GM12878 (cell line): ENCODE data around the gene NAV3. TPM values are rescaled to one million over a fixed set of nuclear protein-coding genes. Genes with fewer than 3 reads are reported as not detected.
"Not testable (repeated sequence)": the region's sequence is repeated elsewhere in the genome, so short reads cannot be mapped to it uniquely, and the experiment has no call there.

ENCODE experiments used
- ATAC-seq: fragments of 200-7000 bp; cut with Tn5 transposase; 3 replicates; pipeline ENCODE4 v1.9.1; 2020; ENCODE audit warnings: mild to moderate bottlenecking, moderate library complexity
- BruUV-seq: library from RNA; stranded (reverse); fragments of 400-500 nt; replicated peaks from 2 replicates; lab custom pipeline; 2021; lab: Mats Ljungman, UMichigan
- CTCF ChIA-PET: fragments of 300-600 bp; sonication (Branson Sonifier 250); formaldehyde crosslinking; extraction: SDS; loops from one replicate; lab custom pipeline; 2021; ENCODE audit warnings: inconsistent platforms; lab: Yijun Ruan, JAX
- POLR2A ChIA-PET: fragments of 350-600 bp; formaldehyde crosslinking; extraction: SDS; loops from one replicate; lab custom pipeline; 2021; ENCODE audit warnings: inconsistent platforms; lab: Charles Lee
- RAD21 ChIA-PET: fragments of 300-600 bp; sonication (Branson Sonifier 250); formaldehyde crosslinking; loops from one replicate; lab custom pipeline; 2023; ENCODE audit warnings: antibody characterized with exemption; ENCODE audit not compliant: unreplicated experiment; lab: Charles Lee
- SMC1A ChIA-PET: fragments of 300-600 bp; sonication (Branson Sonifier 250); formaldehyde crosslinking; loops from one replicate; lab custom pipeline; 2023; ENCODE audit not compliant: unreplicated experiment, uncharacterized antibody; lab: Charles Lee
- DNase-seq: peaks from one replicate; pipeline ENCODE4 v3.0.0-alpha.2; 2011; ENCODE audit warnings: low read depth, low spot score
- FAIRE-seq: peaks from 3 replicates; lab custom pipeline; 2011; peaks lifted over from hg19 to GRCh38; lab: Jason Lieb, UNC
- H2AFZ ChIP-seq: 2 replicates; pipeline ENCODE4 v1.6.0; 2011; ENCODE audit warnings: low read depth, low read length, control low read depth; ENCODE audit not compliant: control insufficient read depth
- H3K27ac ChIP-seq: 2 replicates; pipeline ENCODE4 v1.5.1; 2011; ENCODE audit warnings: control low read depth; ENCODE audit not compliant: control insufficient read depth, insufficient read depth
- H3K27me3 ChIP-seq, 2 experiments: replicated peaks in 1 of 2; 2 replicates each; pipeline versions ENCODE4 v1.6.0 to v1.6.1; 2011; ENCODE audit warnings: low read length in 1 of 2; ENCODE audit not compliant: control insufficient read depth in 2 of 2, insufficient read depth in 2 of 2
- H3K36me3 ChIP-seq, 2 experiments: 2 replicates each; pipeline ENCODE4 v1.5.1; 2011; ENCODE audit warnings: low read length in 1 of 2; ENCODE audit not compliant: control insufficient read depth in 2 of 2, insufficient read depth in 2 of 2
- H3K4me1 ChIP-seq: 2 replicates; pipeline ENCODE4 v1.6.1; 2011; ENCODE audit warnings: mild to moderate bottlenecking, low read length, moderate library complexity, mixed read lengths; ENCODE audit not compliant: control insufficient read depth, insufficient read depth
- H3K4me2 ChIP-seq: 2 replicates; pipeline ENCODE4 v1.6.0; 2011; ENCODE audit warnings: control low read depth; ENCODE audit not compliant: control insufficient read depth, insufficient read depth
- H3K4me3 ChIP-seq: fragments of 200-600 bp; sonication (generic); 2 replicates; pipeline ENCODE4 v1.5.1; 2016
- H3K79me2 ChIP-seq: 2 replicates; pipeline ENCODE4 v1.6.0; 2011; ENCODE audit warnings: low read length; ENCODE audit not compliant: control insufficient read depth, insufficient read depth
- H3K9ac ChIP-seq: 2 replicates; pipeline ENCODE4 v1.8.0; 2011; ENCODE audit warnings: low read length, control low read depth, mixed read lengths; ENCODE audit not compliant: control insufficient read depth, insufficient read depth
- H3K9me3 ChIP-seq: replicated peaks from 3 replicates; pipeline ENCODE4 v1.5.1; 2011; ENCODE audit warnings: mild to moderate bottlenecking, low read length; ENCODE audit not compliant: control insufficient read depth, insufficient read depth
- H4K20me1 ChIP-seq: 2 replicates; pipeline ENCODE4 v1.6.0; 2011; ENCODE audit not compliant: control insufficient read depth, insufficient read depth
- FOS ChIP-seq: IDR thresholded peaks from 3 replicates; pipeline ENCODE4 v1.6.1; 2011; ENCODE audit warnings: borderline replicate concordance; ENCODE audit not compliant: insufficient read length; ENCODE audit errors: extremely low read depth
- GATAD2B ChIP-seq: fragments of 450-650 bp; conservative IDR thresholded peaks from 2 replicates; pipeline ENCODE4 v1.6.1; 2017; ENCODE audit warnings: low read depth, mild to moderate bottlenecking, moderate library complexity
- JUNB ChIP-seq: IDR thresholded peaks from 2 replicates; pipeline ENCODE4 v1.6.1; 2016; ENCODE audit warnings: antibody characterized with exemption, mild to moderate bottlenecking
- TCF7 ChIP-seq: IDR thresholded peaks from 2 replicates; pipeline ENCODE4 v1.6.1; 2014; ENCODE audit warnings: antibody characterized with exemption, borderline replicate concordance
- YY1 ChIP-seq: IDR thresholded peaks from 2 replicates; pipeline ENCODE4 v1.6.1; 2011; ENCODE audit warnings: low read depth, mild to moderate bottlenecking, low read length
- WGBS: methylation state at CpG from one replicate; pipeline ENCODE4 v1.1.6; 2016; ENCODE audit warnings: low lambda C conversion rate; ENCODE audit not compliant: insufficient replicate concordance, insufficient coverage; ENCODE audit errors: missing lambda C conversion rate; 5-methylcytosine and 5-hydroxymethylcytosine counted together
- in situ Hi-C: fragments of 300-500 bp; cut with MboI; formaldehyde crosslinking; loops from 9 replicates; pipeline ENCODE4 v1.14.3; 2018; ENCODE audit warnings: mixed read lengths
- intact Hi-C: fragments of 100-400 bp; cut with micrococcal nuclease; formaldehyde crosslinking; loops from one replicate; pipeline ENCODE4 v1.14.2; 2022; ENCODE audit not compliant: unreplicated experiment
- polyA plus RNA-seq, 11 experiments: library from polyadenylated mRNA; depleted of rRNA in 4 of 11; unstranded in 6 of 11; stranded (reverse) in 5 of 11; fragments of >200 nt; fragmentation: Nextera tagmentation in 4 of 11; fragmentation: Illumina TruSeq in 1 of 11; extraction: Ambion mirVana in 4 of 11; extraction: Trizol in 1 of 11; gene quantifications; 1 replicate in 1 of 11; 2 replicates in 10 of 11; pipeline versions ENCODE4 v1.2.1 to v1.2.3, GENCODE V29; 2011 to 2016; ENCODE audit warnings: inconsistent platforms in 2 of 11, missing spikeins in 2 of 11, low read depth in 1 of 11
- total RNA-seq, 4 experiments: library from RNA; depleted of rRNA in 3 of 4; stranded (reverse); fragments of >200 nt in 3 of 4; fragmentation: Illumina TruSeq in 1 of 4; extraction: Trizol in 1 of 4; gene quantifications; 2 replicates each; pipeline versions ENCODE4 v1.2.1 to v1.2.3, GENCODE V29; 2013 to 2021
- TF ChIP-seq, protein P1 (sequence below): fragments of 450-650 bp; IDR thresholded peaks from 2 replicates; pipeline ENCODE4 v1.6.1; 2017; ENCODE audit warnings: mild to moderate bottlenecking, moderate library complexity

Gene NAV3
- total and polyA plus RNA-seq, 10 of the 15 experiments (the other 5 are each of a cell fraction or from before 2014, with no cell fraction given) = 0.05 to 0.51 (median 0.22) TPM; not detected in 1

- TF ChIP-seq, protein P1, sequence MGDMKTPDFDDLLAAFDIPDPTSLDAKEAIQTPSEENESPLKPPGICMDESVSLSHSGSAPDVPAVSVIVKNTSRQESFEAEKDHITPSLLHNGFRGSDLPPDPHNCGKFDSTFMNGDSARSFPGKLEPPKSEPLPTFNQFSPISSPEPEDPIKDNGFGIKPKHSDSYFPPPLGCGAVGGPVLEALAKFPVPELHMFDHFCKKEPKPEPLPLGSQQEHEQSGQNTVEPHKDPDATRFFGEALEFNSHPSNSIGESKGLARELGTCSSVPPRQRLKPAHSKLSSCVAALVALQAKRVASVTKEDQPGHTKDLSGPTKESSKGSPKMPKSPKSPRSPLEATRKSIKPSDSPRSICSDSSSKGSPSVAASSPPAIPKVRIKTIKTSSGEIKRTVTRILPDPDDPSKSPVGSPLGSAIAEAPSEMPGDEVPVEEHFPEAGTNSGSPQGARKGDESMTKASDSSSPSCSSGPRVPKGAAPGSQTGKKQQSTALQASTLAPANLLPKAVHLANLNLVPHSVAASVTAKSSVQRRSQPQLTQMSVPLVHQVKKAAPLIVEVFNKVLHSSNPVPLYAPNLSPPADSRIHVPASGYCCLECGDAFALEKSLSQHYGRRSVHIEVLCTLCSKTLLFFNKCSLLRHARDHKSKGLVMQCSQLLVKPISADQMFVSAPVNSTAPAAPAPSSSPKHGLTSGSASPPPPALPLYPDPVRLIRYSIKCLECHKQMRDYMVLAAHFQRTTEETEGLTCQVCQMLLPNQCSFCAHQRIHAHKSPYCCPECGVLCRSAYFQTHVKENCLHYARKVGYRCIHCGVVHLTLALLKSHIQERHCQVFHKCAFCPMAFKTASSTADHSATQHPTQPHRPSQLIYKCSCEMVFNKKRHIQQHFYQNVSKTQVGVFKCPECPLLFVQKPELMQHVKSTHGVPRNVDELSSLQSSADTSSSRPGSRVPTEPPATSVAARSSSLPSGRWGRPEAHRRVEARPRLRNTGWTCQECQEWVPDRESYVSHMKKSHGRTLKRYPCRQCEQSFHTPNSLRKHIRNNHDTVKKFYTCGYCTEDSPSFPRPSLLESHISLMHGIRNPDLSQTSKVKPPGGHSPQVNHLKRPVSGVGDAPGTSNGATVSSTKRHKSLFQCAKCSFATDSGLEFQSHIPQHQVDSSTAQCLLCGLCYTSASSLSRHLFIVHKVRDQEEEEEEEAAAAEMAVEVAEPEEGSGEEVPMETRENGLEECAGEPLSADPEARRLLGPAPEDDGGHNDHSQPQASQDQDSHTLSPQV = no peak
- no peak for TF ChIP-seq YY1
- no peak for TF ChIP-seq FOS
- no peak for TF ChIP-seq JUNB
- no peak for TF ChIP-seq TCF7
- no peak for TF ChIP-seq GATAD2B
These were observed 418.9 kb downstream of the NAV3 start (continued) for GRCh38 chr12:78249578-78249977.

DNA sequence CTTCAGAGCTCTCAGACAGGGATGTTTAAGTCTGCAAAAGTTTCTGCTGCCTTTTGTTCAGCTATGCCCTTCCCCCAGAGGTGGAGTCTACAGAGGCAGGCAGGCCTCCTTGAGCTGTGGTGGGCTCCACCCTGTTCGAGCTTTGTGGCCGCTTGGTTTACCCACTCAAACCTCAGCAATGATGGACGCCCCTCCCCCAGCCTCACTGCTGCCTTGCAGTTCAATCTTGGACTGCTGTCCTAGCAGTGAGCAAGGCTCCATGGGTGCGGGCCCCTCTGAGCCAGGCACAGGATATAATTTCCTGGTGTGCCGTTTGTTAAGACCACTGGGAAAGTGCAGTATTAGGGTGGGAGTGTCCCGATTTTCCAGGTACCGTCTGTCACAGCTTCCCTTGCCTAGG lies 427.0 kb downstream of the NAV3 start:
- H3K4me2 ChIP-seq, in situ Hi-C loops, H4K20me1 ChIP-seq, CTCF ChIA-PET, intact Hi-C loops, RAD21 ChIA-PET, H3K36me3 ChIP-seq, H3K9ac ChIP-seq, DNase-seq, POLR2A ChIA-PET, H3K9me3 ChIP-seq, H3K4me1 ChIP-seq, BruUV-seq, H2AFZ ChIP-seq, SMC1A ChIA-PET, ATAC-seq, H3K27me3 ChIP-seq, H3K4me3 ChIP-seq, H3K79me2 ChIP-seq, H3K27ac ChIP-seq, FAIRE-seq: not testable (repeated sequence)
- 28% methylated on average over 7 of the region's 7 CpGs for WGBS
